Measurements from ENCODE around the gene ADI1. TPM values are rescaled to one million over a fixed set of nuclear protein-coding genes. Genes with fewer than 3 reads are reported as not detected.
"Not testable (repeated sequence)": the region's sequence is repeated elsewhere in the genome, so short reads cannot be mapped to it uniquely, and the experiment has no call there.

ADI1 gene
- total and polyA plus RNA-seq, 5 donors from 2014 or later: 21.2 to 52.4 (median 48.9) TPM

DNA sequence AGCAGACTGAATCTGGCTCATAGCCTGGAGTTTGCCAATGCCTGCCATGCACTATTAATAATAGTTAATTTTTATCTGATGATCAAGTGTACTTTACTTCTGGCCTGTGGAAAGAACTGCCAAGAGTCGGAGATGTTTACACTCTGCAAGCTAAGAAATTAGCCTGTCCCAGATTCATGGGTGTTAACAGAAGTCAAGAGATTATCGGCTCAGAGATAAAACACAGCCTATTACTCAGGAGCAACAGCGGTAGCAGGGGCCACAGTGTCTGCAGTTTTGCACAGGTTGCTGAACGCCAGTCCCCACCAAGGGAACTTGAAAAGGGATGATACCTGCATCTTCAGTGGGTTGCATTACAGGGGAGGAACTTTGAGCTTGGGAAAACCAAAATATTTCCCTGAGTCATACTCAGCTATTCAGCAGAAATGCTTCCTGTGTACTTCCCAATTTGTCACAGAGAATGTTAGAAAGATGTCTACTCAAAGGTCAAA lies 4.3 kb upstream of the ADI1 start:
- H3K27me3 Mint-ChIP-seq: no peaks in the 10 kb centered on the region
- peaks cover 20 to 31% (median 26%) of the 10 kb centered on the region in 4 donors for H3K4me1 Mint-ChIP-seq
- H3K9me3 Mint-ChIP-seq: peaks cover 0 to 4% (median 0%) of the 10 kb centered on the region in 7 donors
- H3K27ac Mint-ChIP-seq: no peak overlapping the region
- H3K4me3 Mint-ChIP-seq: no peak overlapping the region
- peaks cover 3% of the 10 kb centered on the region for H3K36me3 Mint-ChIP-seq
- H3K27me3 ChIP-seq (ENCODE audit: control insufficient read depth, insufficient read depth, low read length): no peaks in the 10 kb centered on the region
- DNase-seq (no peak), ATAC-seq (ENCODE audit: low read depth in 2 of 2) (no peak)
- H3K4me1 ChIP-seq (ENCODE audit: control insufficient read depth, insufficient read depth, low read length, poor library complexity, severe bottlenecking): peaks cover 18% of the 10 kb centered on the region
- no peaks in the 10 kb centered on the region for H3K36me3 ChIP-seq (ENCODE audit: control insufficient read depth, insufficient read depth, low read length)
- no peaks in the 10 kb centered on the region for H3K9me3 ChIP-seq (ENCODE audit: control insufficient read depth in 2 of 2, low read length in 2 of 2)
- H3K27ac ChIP-seq (ENCODE audit: insufficient read depth, low read length, poor library complexity, severe bottlenecking): no peak overlapping the region
- no peak overlapping the region for H3K4me3 ChIP-seq (ENCODE audit: low read depth, low read length)

DNA sequence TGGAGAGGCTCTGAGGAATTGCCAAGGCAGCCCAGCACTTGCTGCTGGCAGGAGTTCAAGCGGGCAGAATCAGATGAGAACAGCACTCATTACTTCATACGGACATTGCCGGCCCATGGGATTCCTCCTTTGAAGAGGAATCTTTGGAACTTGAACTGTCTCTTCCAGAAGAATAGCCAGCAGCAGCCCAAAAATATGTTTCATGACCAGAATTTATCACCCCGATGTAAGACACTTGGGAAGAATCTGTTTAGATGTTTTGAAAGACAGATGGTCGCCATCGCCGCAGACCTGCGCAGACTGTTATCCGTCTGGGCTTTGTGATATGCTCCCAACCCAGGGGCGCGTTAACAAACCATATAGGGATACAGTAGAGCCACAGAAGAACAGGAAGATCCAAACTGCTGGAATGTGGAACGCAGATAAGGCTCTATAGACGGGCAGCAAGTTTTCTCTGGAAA lies 3.7 kb upstream of the ADI1 start:
- no peak for ATAC-seq (ENCODE audit: low read depth in 2 of 2)
- Mint-ChIP-seq H3K27ac (no peak overlapping the region), H3K9me3 (peaks cover 0 to 4% (median 0%) of the 10 kb centered on the region in 7 donors), H3K4me3 (peak overlapping the region in 1 of 4 donors; percentile 59), H3K4me1 (peaks cover 20 to 34% (median 29%) of the 10 kb centered on the region in 4 donors), H3K36me3 (peaks cover 3% of the 10 kb centered on the region), H3K27me3 (no peaks in the 10 kb centered on the region)
- Histone ChIP-seq H3K27ac (ENCODE audit: insufficient read depth, low read length, poor library complexity, severe bottlenecking) (no peak overlapping the region), H3K36me3 (ENCODE audit: control insufficient read depth, insufficient read depth, low read length) (no peaks in the 10 kb centered on the region), H3K4me1 (ENCODE audit: control insufficient read depth, insufficient read depth, low read length, poor library complexity, severe bottlenecking) (peaks cover 22% of the 10 kb centered on the region), H3K27me3 (ENCODE audit: control insufficient read depth, insufficient read depth, low read length) (no peaks in the 10 kb centered on the region), H3K9me3 (ENCODE audit: control insufficient read depth in 2 of 2, low read length in 2 of 2) (no peaks in the 10 kb centered on the region), H3K4me3 (ENCODE audit: low read depth, low read length) (no peak overlapping the region)
- DNase-seq: no peak

- H3K36me3 Mint-ChIP-seq: peaks cover 6% of the 10 kb centered on the region
- H3K4me1 ChIP-seq (ENCODE audit: control insufficient read depth, insufficient read depth, low read length, poor library complexity, severe bottlenecking): peaks cover 24% of the 10 kb centered on the region
- H3K27me3 Mint-ChIP-seq: no peaks in the 10 kb centered on the region
- H3K27me3 ChIP-seq (ENCODE audit: control insufficient read depth, insufficient read depth, low read length): no peaks in the 10 kb centered on the region
- DNase-seq (no peak), ATAC-seq (ENCODE audit: low read depth in 2 of 2) (no peak)
- H3K4me1 Mint-ChIP-seq: peaks cover 20 to 42% (median 40%) of the 10 kb centered on the region in 4 donors
- H3K4me3 ChIP-seq (ENCODE audit: low read depth, low read length): peak overlapping the region; percentile 89
- H3K9me3 Mint-ChIP-seq: peaks cover 0 to 4% (median 2%) of the 10 kb centered on the region in 7 donors
- no peaks in the 10 kb centered on the region for H3K36me3 ChIP-seq (ENCODE audit: control insufficient read depth, insufficient read depth, low read length)
- H3K27ac Mint-ChIP-seq: peak overlapping the region in 2 of 3 donors; percentile 89 to 91
- peak overlapping the region; percentile 93 to 95 (median 94) for H3K4me3 Mint-ChIP-seq
- no peaks in the 10 kb centered on the region for H3K9me3 ChIP-seq (ENCODE audit: control insufficient read depth in 2 of 2, low read length in 2 of 2)
- no peak overlapping the region for H3K27ac ChIP-seq (ENCODE audit: insufficient read depth, low read length, poor library complexity, severe bottlenecking)
These were observed 1.3 kb upstream of the ADI1 start for GRCh38 chr2:3520591-3520990.

GRCh38 chr2:3518496-3519254 lies 656 bp downstream of the ADI1 start:
- Histone ChIP-seq H3K4me1 (ENCODE audit: control insufficient read depth, insufficient read depth, low read length, poor library complexity, severe bottlenecking) (peaks cover 24% of the 10 kb centered on the region), H3K4me3 (ENCODE audit: low read depth, low read length) (peak overlapping the region; percentile 69), H3K27me3 (ENCODE audit: control insufficient read depth, insufficient read depth, low read length) (no peaks in the 10 kb centered on the region), H3K36me3 (ENCODE audit: control insufficient read depth, insufficient read depth, low read length) (peaks cover 6% of the 10 kb centered on the region), H3K27ac (ENCODE audit: insufficient read depth, low read length, poor library complexity, severe bottlenecking) (peak overlapping the region; percentile 95), H3K9me3 (ENCODE audit: control insufficient read depth in 2 of 2, low read length in 2 of 2) (no peaks in the 10 kb centered on the region)
- H3K4me1 Mint-ChIP-seq: peaks cover 25 to 55% (median 50%) of the 10 kb centered on the region in 4 donors
- peaks cover 0 to 6% (median 4%) of the 10 kb centered on the region in 7 donors for H3K9me3 Mint-ChIP-seq
- ATAC-seq (ENCODE audit: low read depth in 2 of 2): peak; percentile 72
- peaks cover 17% of the 10 kb centered on the region for H3K36me3 Mint-ChIP-seq
- DNase-seq: peak; percentile 98
- H3K4me3 Mint-ChIP-seq: peak overlapping the region; percentile 93 to 96 (median 94)
- no peaks in the 10 kb centered on the region for H3K27me3 Mint-ChIP-seq
- peak overlapping the region; percentile 89 to 98 (median 91) for H3K27ac Mint-ChIP-seq

DNA sequence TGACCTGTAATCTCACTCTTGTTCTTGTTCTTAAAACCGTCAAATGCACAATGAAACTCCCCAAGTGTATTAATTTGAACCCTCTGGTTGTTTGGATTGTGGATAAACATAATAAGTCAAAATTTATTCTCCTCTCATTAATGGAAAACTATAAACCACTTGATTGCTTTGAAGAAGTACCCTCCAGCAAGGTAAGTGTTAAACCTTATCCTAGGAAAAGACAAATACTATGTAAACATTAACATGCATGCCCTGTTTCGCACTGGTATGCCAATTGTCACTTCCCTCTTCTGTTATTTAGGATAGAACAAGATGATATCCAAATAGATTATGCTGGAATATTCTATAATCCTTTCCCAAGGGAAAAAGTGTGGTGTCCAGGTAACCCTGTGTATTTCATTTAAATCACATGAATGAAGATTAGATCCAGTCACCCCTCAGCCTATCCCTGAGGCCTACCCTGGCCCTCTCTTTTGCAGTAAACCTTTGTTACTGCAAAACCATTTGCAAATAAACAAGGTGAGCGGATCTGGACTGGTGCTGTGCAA lies 1.3 kb downstream of the ADI1 start:
- Mint-ChIP-seq H3K9me3 (peaks cover 0 to 6% (median 4%) of the 10 kb centered on the region in 7 donors), H3K4me1 (peaks cover 28 to 56% (median 52%) of the 10 kb centered on the region in 4 donors), H3K27ac (peak overlapping the region; percentile 89 to 98 (median 91)), H3K27me3 (no peaks in the 10 kb centered on the region), H3K36me3 (peaks cover 23% of the 10 kb centered on the region), H3K4me3 (peak overlapping the region; percentile 93 to 96 (median 94))
- peaks cover 11% of the 10 kb centered on the region for H3K36me3 ChIP-seq (ENCODE audit: control insufficient read depth, insufficient read depth, low read length)
- H3K4me3 ChIP-seq (ENCODE audit: low read depth, low read length): peak overlapping the region; percentile 69
- DNase-seq: no peak
- H3K4me1 ChIP-seq (ENCODE audit: control insufficient read depth, insufficient read depth, low read length, poor library complexity, severe bottlenecking): peaks cover 24% of the 10 kb centered on the region
- no peaks in the 10 kb centered on the region for H3K27me3 ChIP-seq (ENCODE audit: control insufficient read depth, insufficient read depth, low read length)
- ATAC-seq (ENCODE audit: low read depth in 2 of 2): no peak
- no peaks in the 10 kb centered on the region for H3K9me3 ChIP-seq (ENCODE audit: control insufficient read depth in 2 of 2, low read length in 2 of 2)
- H3K27ac ChIP-seq (ENCODE audit: insufficient read depth, low read length, poor library complexity, severe bottlenecking): peak overlapping the region; percentile 95

DNA sequence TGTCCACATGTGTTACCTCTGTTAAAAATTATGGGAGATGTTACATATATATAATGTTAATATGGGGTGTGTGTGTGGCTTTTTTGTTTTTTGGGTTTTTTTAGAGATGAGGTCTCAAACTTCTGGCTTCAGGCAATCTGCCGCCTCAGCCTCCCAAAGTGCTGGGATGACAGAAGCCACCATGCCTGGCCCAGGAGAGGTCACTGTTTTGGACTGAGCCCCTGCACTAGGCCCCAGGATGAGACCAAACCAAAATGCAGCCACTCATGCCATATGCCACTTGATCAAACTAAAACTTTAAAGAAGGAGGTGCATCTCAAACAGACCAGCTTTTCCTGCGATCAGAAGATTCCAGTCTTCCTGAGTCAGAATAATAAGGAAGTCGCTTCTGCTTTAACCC lies 2.5 kb downstream of the ADI1 start:
- Mint-ChIP-seq H3K27ac (no peak overlapping the region), H3K27me3 (no peaks in the 10 kb centered on the region), H3K4me1 (peaks cover 25 to 54% (median 48%) of the 10 kb centered on the region in 4 donors), H3K36me3 (peaks cover 31% of the 10 kb centered on the region), H3K4me3 (peak overlapping the region in 3 of 4 donors; percentile 69 to 93 (median 74)), H3K9me3 (peaks cover 2 to 6% (median 4%) of the 10 kb centered on the region in 7 donors)
- peaks cover 22% of the 10 kb centered on the region for H3K36me3 ChIP-seq (ENCODE audit: control insufficient read depth, insufficient read depth, low read length)
- ATAC-seq (ENCODE audit: low read depth in 2 of 2) (no peak), DNase-seq (no peak)
- H3K27me3 ChIP-seq (ENCODE audit: control insufficient read depth, insufficient read depth, low read length): no peaks in the 10 kb centered on the region
- H3K4me1 ChIP-seq (ENCODE audit: control insufficient read depth, insufficient read depth, low read length, poor library complexity, severe bottlenecking): peaks cover 24% of the 10 kb centered on the region
- no peaks in the 10 kb centered on the region for H3K9me3 ChIP-seq (ENCODE audit: control insufficient read depth in 2 of 2, low read length in 2 of 2)
- H3K27ac ChIP-seq (ENCODE audit: insufficient read depth, low read length, poor library complexity, severe bottlenecking): no peak overlapping the region
- no peak overlapping the region for H3K4me3 ChIP-seq (ENCODE audit: low read depth, low read length)

DNA sequence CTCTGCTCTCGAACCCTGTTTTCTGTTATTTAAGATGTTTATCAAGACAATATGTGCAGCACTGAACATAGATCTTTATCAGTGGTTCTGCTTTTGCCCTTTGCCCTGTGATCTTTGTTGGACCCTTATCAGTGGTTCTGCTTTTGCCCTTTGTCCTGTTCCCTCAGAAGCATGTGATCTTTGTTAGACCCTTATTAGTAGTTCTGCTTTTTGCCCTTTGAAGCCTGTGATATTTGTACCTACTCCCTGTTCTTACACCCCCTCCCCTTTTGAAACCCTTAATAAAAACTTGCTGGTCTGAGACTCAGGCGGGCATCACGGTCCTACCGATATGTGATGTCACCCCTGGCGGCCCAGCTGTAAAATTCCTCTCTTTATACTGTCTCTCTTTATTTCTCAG lies 3.9 kb downstream of the ADI1 start:
- H3K27ac Mint-ChIP-seq; DNase-seq; H3K9me3 ChIP-seq (ENCODE audit: control insufficient read depth in 2 of 2, low read length in 2 of 2); ATAC-seq (ENCODE audit: low read depth in 2 of 2); H3K4me3 Mint-ChIP-seq; H3K27me3 ChIP-seq (ENCODE audit: control insufficient read depth, insufficient read depth, low read length); H3K27ac ChIP-seq (ENCODE audit: insufficient read depth, low read length, poor library complexity, severe bottlenecking); H3K27me3 Mint-ChIP-seq; H3K4me3 ChIP-seq (ENCODE audit: low read depth, low read length): not testable (repeated sequence)
- Histone ChIP-seq H3K36me3 (ENCODE audit: control insufficient read depth, insufficient read depth, low read length) (peaks cover 33% of the 10 kb centered on the region), H3K4me1 (ENCODE audit: control insufficient read depth, insufficient read depth, low read length, poor library complexity, severe bottlenecking) (peaks cover 19% of the 10 kb centered on the region)
- Mint-ChIP-seq H3K4me1 (peaks cover 19 to 40% (median 34%) of the 10 kb centered on the region in 4 donors), H3K9me3 (peaks cover 0 to 11% (median 5%) of the 10 kb centered on the region in 7 donors), H3K36me3 (peaks cover 42% of the 10 kb centered on the region)
